ENCODE measurements around the gene KNSTRN. TPM values are rescaled to one million over a fixed set of nuclear protein-coding genes. Genes with fewer than 3 reads are reported as not detected.

KNSTRN gene
- total and polyA plus RNA-seq, 2 of the 8 experiments (the other 6 are each of a cell fraction or from before 2014, with no cell fraction given): 25.1 to 79.4 TPM

- TF ChIP-seq FOSL1 (IDR thresholded peaks at IDR 0.05; ENCODE audit: insufficient read depth, low read depth, low read length) (no peak), POLR2AphosphoS5 (IDR thresholded peaks at IDR 0.05; ENCODE audit: low read depth, low read length) (no peak), GABPA (IDR thresholded peaks at IDR 0.05; ENCODE audit: borderline replicate concordance, insufficient read depth, low read length) (no peak), TAF1 (IDR thresholded peaks at IDR 0.05; ENCODE audit: low read depth, low read length) (no peak), CHD2 (IDR thresholded peaks at IDR 0.05; ENCODE audit: low read length) (no peak), TCF12 (IDR thresholded peaks at IDR 0.05; ENCODE audit: low read depth, low read length) (no peak)
- TF ChIP-seq, protein P1, sequence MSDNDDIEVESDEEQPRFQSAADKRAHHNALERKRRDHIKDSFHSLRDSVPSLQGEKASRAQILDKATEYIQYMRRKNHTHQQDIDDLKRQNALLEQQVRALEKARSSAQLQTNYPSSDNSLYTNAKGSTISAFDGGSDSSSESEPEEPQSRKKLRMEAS (IDR thresholded peaks at IDR 0.05): no peak
Measured at GRCh38 chr15:40389824-40390595, 7.5 kb downstream of the KNSTRN start (continued).

All from H1 (cell line).